ENCODE data around the gene BRDT. TPM values are rescaled to one million over a fixed set of nuclear protein-coding genes. Genes with fewer than 3 reads are reported as not detected.

BRDT gene
- total and polyA plus RNA-seq, 2 of the 8 experiments (the other 6 are each of a cell fraction or from before 2014, with no cell fraction given), result 0.08 TPM; not detected in 1

DNA sequence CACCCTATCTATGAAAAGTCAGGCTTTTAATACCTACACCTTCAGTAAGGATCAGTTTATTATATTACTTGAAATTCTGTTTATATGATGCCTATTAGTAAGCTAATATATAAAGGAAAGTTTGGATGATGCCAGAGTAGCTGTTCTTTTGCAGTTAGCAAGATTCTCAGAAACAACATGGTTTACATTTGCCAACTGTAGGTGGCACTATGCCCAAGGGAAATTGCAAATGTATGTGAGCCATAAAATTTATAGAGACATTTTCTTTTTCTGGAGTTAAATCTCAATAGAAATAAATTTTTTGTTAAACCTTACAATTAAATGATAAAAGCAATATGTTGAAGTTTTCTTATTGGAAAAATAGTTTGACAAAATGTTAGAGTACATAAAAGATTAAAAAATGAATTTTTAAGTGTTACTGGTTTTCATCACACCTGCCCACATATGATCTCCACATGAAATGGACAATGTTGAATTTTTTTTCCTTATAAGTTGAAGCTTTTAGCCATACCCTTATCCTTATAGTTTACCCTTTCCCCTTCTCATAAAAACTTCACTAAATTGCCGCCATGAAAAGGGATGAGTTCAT is 48.5 kb downstream of the BRDT start (continued):
- TF ChIP-seq CHD2 (IDR thresholded peaks at IDR 0.05; ENCODE audit: low read length) (no peak), MAFK (IDR thresholded peaks at IDR 0.05; ENCODE audit: low read depth, low read length) (no peak)
- TF ChIP-seq, protein P1, sequence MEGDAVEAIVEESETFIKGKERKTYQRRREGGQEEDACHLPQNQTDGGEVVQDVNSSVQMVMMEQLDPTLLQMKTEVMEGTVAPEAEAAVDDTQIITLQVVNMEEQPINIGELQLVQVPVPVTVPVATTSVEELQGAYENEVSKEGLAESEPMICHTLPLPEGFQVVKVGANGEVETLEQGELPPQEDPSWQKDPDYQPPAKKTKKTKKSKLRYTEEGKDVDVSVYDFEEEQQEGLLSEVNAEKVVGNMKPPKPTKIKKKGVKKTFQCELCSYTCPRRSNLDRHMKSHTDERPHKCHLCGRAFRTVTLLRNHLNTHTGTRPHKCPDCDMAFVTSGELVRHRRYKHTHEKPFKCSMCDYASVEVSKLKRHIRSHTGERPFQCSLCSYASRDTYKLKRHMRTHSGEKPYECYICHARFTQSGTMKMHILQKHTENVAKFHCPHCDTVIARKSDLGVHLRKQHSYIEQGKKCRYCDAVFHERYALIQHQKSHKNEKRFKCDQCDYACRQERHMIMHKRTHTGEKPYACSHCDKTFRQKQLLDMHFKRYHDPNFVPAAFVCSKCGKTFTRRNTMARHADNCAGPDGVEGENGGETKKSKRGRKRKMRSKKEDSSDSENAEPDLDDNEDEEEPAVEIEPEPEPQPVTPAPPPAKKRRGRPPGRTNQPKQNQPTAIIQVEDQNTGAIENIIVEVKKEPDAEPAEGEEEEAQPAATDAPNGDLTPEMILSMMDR (IDR thresholded peaks at IDR 0.05; ENCODE audit: control extremely low read depth in 1 of 3, insufficient read depth in 1 of 3, low read depth in 1 of 3, low read length in 3 of 3), result peak in 2 of 3 experiments; percentile 56 to 61; a peak in 2 of 4 replicates
